Tibial nerve (tissue), 4 donors: ENCODE measurements around the gene DLGAP4.
"Not testable (repeated sequence)": the region's sequence is repeated elsewhere in the genome, so short reads cannot be mapped to it uniquely, and the experiment has no call there.

ENCODE experiments used
- CTCF ChIP-seq, 5 experiments: fragments of 200-600 bp in 3 of 5; fragments of 450-650 bp in 2 of 5; sonication (generic) in 3 of 5; IDR thresholded peaks; one replicate each; pipeline ENCODE4 v1.5.1; 2016 to 2019; ENCODE audit warnings: antibody characterized with exemption in 5 of 5, mild to moderate bottlenecking in 3 of 5, moderate library complexity in 2 of 5
- EP300 ChIP-seq, 2 donors: sonication (generic); formaldehyde crosslinking; IDR thresholded peaks; one replicate each; pipeline ENCODE4 v1.6.1; 2017; ENCODE audit warnings: antibody characterized with exemption in 2 of 2, mild to moderate bottlenecking in 1 of 2

- not testable (repeated sequence) for TF ChIP-seq CTCF, EP300 (IDR thresholded peaks at IDR 0.05)
These were observed 168.9 kb downstream of the DLGAP4 start for GRCh38 chr20:36475054-36475453.
